Posterior vena cava (tissue), 2 donors: ENCODE data around the gene RERE. TPM values are rescaled to one million over a fixed set of nuclear protein-coding genes. Genes with fewer than 3 reads are reported as not detected.
"Not testable (repeated sequence)": the region's sequence is repeated elsewhere in the genome, so short reads cannot be mapped to it uniquely, and the experiment has no call there.

ENCODE experiments used
- DNase-seq: peaks from one replicate; pipeline ENCODE4 v3.0.0-alpha.2; 2020; ENCODE audit warnings: low spot score
- intact Hi-C, 2 donors: fragments of 100-400 bp; cut with DNase I; formaldehyde crosslinking; loops; one replicate each; pipeline versions ENCODE4 v1.14.1 to v1.14.2; 2022 to 2023
- total RNA-seq, 2 donors: library from RNA; stranded (reverse); fragmentation: NEBNext Ultra II Directional; extraction: Animal tissue kit (Norgen Biotek cat#: 25700); gene quantifications; one replicate each; pipeline ENCODE4 v1.2.1, GENCODE V29; 2021
- donor health status: DM: yes; HTN: yes; CAD: no.
- donor health status: DM: yes; HTN: yes; CAD: no.

The RERE gene
- total RNA-seq, 2 donors from 2014 or later = 94.9 to 116 TPM

GRCh38 chr1:8846263-8846662, 28.8 kb upstream of the RERE start:
- intact Hi-C loops = loop anchor here (5.0 kb wide), 2 partner anchors 109 to 954 kb away; no protein-coding TSS in a partner anchor
- no peak for DNase-seq

GRCh38 chr1:8845104-8846097, 28.0 kb upstream of the RERE start:
- no peak for DNase-seq
- intact Hi-C loops = loop anchor here (5.0 kb wide), 2 partner anchors 108 to 953 kb away; no protein-coding TSS in a partner anchor

- no peak for DNase-seq
- intact Hi-C loops = loop anchor here (5.0 kb wide), 2 partner anchors 107 to 952 kb away; no protein-coding TSS in a partner anchor
These were observed 27.1 kb upstream of the RERE start for GRCh38 chr1:8844501-8845006.

GRCh38 chr1:8841395-8841794, 24.0 kb upstream of the RERE start:
- intact Hi-C loops = no loop called here
- DNase-seq = no peak

GRCh38 chr1:8839990-8840389, 22.6 kb upstream of the RERE start:
- DNase-seq = no peak

GRCh38 chr1:8835941-8836643, 18.7 kb upstream of the RERE start:
- intact Hi-C loops = no loop called here
- peak; percentile 16 for DNase-seq

More at GRCh38 chr1:8839990-8840389, 22.6 kb upstream of the RERE start:
- intact Hi-C loops = no loop called here

- peak; percentile 4 for DNase-seq
- intact Hi-C loops = no loop called here
These were observed 13.9 kb upstream of the RERE start for GRCh38 chr1:8831340-8831739.

DNA sequence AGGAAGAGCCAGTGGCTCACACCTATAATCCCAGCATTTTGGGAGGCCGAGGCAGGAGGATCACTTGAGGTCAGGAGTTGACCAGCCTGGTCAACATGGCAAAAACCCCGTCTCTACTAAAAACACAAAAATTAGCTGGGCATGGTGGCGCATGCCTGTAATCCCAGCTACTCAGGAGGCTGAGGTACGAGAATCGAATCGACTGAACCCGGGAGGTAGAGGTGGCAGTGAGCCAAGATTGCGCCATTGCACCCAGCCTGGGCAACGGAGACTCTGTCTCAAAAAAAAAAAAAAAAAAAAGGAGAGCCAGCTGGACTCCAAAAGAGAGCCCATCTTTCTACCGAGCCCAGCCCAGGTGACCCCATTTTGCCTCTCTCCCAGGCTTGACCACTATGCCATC, 13.3 kb upstream of the RERE start:
- peak; percentile 19 for DNase-seq
- intact Hi-C loops = not testable (repeated sequence)

DNA sequence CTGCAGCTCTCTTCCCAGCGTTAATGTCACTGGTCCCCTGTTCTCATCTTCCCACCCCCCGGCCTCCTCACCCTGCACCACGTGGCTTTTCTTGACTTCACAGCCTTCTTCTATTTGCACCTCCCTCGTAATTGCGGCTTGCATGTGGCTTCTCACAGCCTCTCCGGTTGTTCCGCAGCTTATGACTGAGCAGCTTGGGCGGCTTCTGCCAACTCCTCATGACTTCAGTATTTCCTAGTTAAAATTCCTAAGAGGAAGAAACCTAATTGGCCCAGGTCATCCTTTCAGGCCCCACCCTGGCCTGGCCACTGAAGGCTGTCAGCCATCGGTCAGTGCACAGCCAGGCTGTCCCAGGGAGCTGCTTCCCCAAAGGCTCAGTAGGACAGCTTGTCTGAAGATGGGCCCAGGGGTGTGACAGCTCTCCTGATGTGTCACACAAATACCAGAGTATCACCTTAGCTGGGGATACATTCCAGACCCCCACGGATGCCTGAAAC, 8.6 kb upstream of the RERE start:
- intact Hi-C loops = no loop called here
- DNase-seq = no peak

DNA sequence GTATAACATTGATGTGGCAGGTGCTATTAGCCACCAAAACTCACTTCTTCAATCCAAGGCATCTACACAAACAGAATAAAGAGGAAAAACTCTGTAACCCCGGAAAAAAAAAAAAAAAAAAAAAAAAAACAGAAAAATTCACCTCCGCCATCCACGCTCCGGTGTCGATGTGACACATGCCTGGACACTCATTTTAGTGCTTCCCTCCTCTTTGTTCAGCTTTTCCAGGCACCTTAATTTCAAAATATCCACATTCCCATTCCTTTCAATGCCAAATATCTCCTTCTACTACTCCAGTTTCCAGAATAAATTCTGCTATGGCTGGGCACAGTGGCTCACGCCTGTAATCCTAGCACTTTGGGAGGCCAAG, 5.8 kb upstream of the RERE start:
- DNase-seq = no peak
- intact Hi-C loops = no loop called here

- intact Hi-C loops = no loop called here
- no peak for DNase-seq
These were observed 5.2 kb upstream of the RERE start for GRCh38 chr1:8822373-8823294.

DNA sequence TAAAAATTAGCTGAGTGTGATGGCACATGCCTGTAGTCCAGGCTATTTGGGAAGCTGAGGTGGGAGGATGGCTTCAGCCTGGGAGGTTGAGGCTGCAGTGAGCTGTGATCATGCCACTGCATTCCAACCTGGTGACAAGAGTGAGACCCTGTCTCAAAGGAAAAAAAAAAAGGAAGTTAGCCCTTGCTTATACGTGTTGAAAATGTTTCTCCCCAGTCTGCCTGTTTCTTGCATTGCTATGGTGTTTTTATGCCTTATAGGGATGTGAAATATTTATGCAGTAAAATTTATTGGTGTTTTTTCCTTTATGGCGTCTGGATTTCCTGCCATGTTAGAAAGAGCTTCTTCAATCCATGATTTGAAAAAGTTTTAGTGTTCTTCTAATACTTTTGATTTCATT, 3.6 kb upstream of the RERE start:
- DNase-seq = no peak
- intact Hi-C loops = no loop called here

GRCh38 chr1:8818789-8819188, 1.3 kb upstream of the RERE start:
- intact Hi-C loops, DNase-seq: not testable (repeated sequence)

DNA sequence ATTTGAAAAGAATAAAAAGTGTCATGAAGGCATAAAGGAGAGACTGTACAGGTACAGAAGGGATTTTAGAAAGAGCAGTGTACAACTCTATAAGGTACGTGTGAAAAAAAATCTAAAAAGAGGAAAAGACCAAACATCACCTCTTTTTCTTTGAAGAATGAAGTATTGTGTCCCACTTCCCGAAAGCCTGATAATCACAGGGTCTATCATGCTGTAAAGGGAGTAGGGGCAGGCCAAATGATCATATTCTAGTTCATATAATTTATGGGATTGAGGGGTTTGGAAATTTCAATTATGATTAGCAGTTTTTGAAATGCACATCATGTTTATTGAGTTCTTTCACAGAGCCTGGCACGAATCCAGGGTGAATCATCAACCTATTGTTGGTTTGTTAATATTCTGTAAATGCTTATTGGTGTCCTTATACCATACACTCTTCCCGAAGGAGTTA, 910 bp upstream of the RERE start:
- no peak for DNase-seq
- intact Hi-C loops = no loop called here

DNA sequence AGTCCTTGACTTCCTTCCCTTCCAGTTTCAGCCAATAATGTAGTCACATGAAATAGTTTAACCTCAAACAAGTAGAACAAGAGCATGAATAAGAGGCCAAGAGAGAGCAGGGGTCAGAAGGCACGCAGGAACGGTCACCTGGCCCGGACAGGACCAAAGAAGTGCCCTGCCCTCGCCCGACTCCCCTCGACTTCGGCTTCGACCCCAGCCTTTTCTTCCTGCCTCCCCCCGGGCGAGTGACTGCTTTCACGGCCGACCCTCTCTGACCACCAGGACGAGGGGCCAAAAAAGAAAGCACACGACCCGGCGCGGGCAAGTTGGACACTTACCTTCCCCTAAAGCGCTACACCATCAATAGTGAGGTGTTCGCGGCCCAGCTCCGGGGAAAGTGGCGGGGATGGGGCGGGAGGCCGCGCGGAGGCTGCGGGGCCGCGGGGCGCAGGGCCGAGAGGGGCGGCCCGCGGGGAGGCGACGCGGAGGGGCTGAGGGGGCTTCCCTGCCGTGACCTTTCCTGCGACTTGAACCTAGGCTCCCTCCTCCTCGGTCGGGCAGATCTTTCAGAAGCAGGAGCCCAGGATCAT, 519 bp downstream of the RERE start:
- DNase-seq = no peak
- intact Hi-C loops = no loop called here

GRCh38 chr1:8816264-8816663, 1.2 kb downstream of the RERE start:
- intact Hi-C loops = no loop called here
- no peak for DNase-seq

- no peak for DNase-seq
- intact Hi-C loops = no loop called here
These were observed 1.8 kb downstream of the RERE start for GRCh38 chr1:8815582-8816151.

GRCh38 chr1:8814865-8815264, 2.6 kb downstream of the RERE start:
- no peak for DNase-seq

More at GRCh38 chr1:8814865-8815264, 2.6 kb downstream of the RERE start:
- intact Hi-C loops = no loop called here
